ENCODE data around the gene SREBF1. TPM values are rescaled to one million over a fixed set of nuclear protein-coding genes. Genes with fewer than 3 reads are reported as not detected.

Gene SREBF1
- total RNA-seq, 4 donors from 2014 or later: 16.1 to 90.7 (median 56.1) TPM

DNA sequence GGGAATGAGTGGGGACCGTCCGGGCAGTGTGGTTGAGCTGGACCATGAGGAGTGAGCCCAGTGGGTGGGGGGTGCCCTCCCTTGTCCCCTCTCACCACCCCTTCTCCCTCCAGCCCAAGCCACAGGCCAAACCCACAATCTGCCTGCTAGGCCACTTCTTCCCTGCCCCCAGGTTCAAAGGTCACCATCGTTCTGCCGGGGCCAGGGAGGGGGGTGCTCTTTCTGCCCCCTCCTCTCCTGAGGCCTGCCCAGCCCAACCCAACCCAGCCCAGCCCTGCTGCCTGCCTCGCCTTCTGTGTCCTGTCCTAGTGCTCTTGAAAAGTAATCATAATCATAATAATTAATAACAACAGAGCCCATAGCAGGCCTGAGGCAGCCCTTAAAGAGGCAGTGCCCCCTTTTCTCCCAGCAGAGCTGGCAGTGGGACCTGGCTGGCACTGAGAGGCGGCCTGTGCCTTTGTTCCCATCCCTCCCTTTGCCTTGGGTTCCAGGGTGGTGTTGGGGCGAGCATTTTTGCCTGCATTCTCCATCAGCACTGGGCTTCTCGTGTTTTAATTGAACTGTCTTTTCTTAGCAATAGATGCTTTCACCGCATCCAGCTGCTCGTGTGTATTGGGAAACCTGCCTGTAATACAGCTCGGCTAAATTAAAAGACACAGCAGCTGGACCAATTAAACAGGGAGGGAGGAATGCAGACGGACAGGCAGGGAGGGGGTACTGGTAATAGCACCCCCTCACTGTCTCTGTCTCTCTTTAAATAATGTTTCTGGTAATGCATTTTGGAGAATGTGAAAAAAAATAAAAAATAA lies 46.8 kb downstream of the SREBF1 start:
- no peaks in the 10 kb centered on the region for H3K9me3 ChIP-seq
- H3K27me3 ChIP-seq: no peaks in the 10 kb centered on the region
- ATAC-seq: no peak
- TF ChIP-seq EP300 (IDR thresholded peaks at IDR 0.05) (no peak), POLR2AphosphoS5 (IDR thresholded peaks at IDR 0.05) (no peak), POLR2A (IDR thresholded peaks at IDR 0.05) (no peak)
- TF ChIP-seq, protein P1, sequence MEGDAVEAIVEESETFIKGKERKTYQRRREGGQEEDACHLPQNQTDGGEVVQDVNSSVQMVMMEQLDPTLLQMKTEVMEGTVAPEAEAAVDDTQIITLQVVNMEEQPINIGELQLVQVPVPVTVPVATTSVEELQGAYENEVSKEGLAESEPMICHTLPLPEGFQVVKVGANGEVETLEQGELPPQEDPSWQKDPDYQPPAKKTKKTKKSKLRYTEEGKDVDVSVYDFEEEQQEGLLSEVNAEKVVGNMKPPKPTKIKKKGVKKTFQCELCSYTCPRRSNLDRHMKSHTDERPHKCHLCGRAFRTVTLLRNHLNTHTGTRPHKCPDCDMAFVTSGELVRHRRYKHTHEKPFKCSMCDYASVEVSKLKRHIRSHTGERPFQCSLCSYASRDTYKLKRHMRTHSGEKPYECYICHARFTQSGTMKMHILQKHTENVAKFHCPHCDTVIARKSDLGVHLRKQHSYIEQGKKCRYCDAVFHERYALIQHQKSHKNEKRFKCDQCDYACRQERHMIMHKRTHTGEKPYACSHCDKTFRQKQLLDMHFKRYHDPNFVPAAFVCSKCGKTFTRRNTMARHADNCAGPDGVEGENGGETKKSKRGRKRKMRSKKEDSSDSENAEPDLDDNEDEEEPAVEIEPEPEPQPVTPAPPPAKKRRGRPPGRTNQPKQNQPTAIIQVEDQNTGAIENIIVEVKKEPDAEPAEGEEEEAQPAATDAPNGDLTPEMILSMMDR (IDR thresholded peaks at IDR 0.05): no peak
- peaks cover 0 to 20% of the 10 kb centered on the region in 2 donors for H3K36me3 ChIP-seq
- H3K4me3 ChIP-seq: no peak overlapping the region
- peaks cover 0 to 76% (median 26%) of the 10 kb centered on the region in 3 donors for H3K4me1 ChIP-seq
- whole genome bisulfite sequencing, 2 donors (ENCODE audit: low coverage in 1 of 2): 68 to 69% methylated on average over 3 to 5 of the region's 12 CpGs
- H3K27ac ChIP-seq: peak overlapping the region in 3 of 4 donors; percentile 5 to 29 (median 6)

DNA sequence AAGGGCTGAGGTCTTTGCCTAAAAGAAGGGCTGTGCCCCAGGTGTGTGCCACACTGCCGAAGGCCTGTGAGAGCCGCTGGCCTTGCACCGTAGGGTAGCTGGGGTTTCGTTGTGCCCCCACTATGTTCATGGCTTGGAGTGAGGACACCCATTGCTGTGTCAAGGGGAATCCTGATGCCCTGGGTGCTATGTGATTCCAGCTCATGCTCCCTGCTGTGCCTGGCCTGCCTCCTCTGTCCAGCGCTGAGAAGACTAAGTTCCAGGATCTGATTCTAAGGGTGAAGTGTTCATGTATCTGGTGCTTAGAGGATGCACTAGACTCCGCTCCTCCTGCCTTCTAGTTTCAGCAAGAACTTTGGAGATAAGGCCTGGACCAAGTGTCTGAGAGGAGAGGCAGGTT lies 47.4 kb downstream of the SREBF1 start:
- H3K4me3 ChIP-seq: no peak overlapping the region
- H3K27ac ChIP-seq: peak overlapping the region in 1 of 4 donors; percentile 29
- TF ChIP-seq POLR2AphosphoS5 (IDR thresholded peaks at IDR 0.05): no peak
- no peak for TF ChIP-seq POLR2A (IDR thresholded peaks at IDR 0.05)
- no peak for TF ChIP-seq EP300 (IDR thresholded peaks at IDR 0.05)
- TF ChIP-seq, protein P1 (IDR thresholded peaks at IDR 0.05): no peak
- no peaks in the 10 kb centered on the region for H3K9me3 ChIP-seq
- WGBS, 2 donors (ENCODE audit: low coverage in 1 of 2): 96 to 100% methylated on average over 1 to 3 of the region's 6 CpGs
- peaks cover 0 to 14% of the 10 kb centered on the region in 2 donors for H3K36me3 ChIP-seq
- no peaks in the 10 kb centered on the region for H3K27me3 ChIP-seq
- H3K4me1 ChIP-seq: peaks cover 0 to 76% (median 33%) of the 10 kb centered on the region in 3 donors
- ATAC-seq: no peak

DNA sequence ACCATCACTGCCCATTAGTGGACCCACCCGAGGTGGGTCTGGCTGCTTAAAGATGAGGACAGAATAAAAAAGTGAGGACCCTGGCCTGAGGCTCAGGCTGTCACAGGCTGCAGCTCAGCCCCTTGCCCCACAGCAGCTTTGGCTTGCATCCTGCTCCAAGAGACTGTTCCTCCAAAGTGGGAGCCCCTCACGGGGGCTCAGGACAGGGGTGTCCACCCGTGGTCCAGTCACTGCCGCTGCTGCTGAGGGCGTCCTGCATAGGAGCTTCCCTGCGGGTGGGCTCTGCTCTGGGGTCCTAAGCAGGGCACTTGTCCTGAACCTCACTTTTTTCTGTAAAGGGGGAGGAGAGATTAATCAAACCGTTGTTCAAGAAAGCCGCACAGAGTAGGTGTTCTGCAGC lies 47.8 kb downstream of the SREBF1 start:
- peaks cover 0 to 76% (median 37%) of the 10 kb centered on the region in 3 donors for H3K4me1 ChIP-seq
- no peaks in the 10 kb centered on the region for H3K27me3 ChIP-seq
- H3K4me3 ChIP-seq: no peak overlapping the region
- no peak for ATAC-seq
- no peak overlapping the region for H3K27ac ChIP-seq
- TF ChIP-seq POLR2AphosphoS5 (IDR thresholded peaks at IDR 0.05): no peak
- TF ChIP-seq, protein P1 (IDR thresholded peaks at IDR 0.05): no peak
- TF ChIP-seq EP300 (IDR thresholded peaks at IDR 0.05): no peak
- TF ChIP-seq POLR2A (IDR thresholded peaks at IDR 0.05): no peak
- no peaks in the 10 kb centered on the region for H3K9me3 ChIP-seq
- peaks cover 0 to 10% of the 10 kb centered on the region in 2 donors for H3K36me3 ChIP-seq
- 92% methylated on average over 2 of the region's 8 CpGs; no CpG with 5 or more reads in 1 of the 2 donors for WGBS, 2 donors (ENCODE audit: low coverage in 1 of 2)

DNA sequence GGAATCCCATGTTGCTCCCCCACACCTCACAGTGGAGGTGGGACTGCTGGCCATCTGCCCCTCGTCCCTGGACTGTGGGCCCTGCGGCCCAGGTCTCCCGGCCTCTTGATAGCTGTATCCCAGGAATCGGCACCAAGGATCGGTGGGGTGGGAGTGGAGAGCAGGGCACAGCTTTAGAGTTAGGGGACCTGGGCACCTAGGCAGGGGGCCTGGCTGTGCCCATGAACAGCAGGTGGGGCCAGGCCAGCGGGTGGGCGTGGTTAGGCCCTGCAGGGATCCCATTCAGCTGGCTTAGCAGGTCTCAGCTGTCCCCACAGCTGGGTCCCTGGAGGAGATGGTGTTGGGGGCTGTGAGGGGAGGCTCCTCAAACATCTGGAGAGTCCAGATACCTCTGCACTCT lies 49.2 kb downstream of the SREBF1 start:
- WGBS, 2 donors (ENCODE audit: low coverage in 1 of 2): 100% methylated on average over 1 of the region's 7 CpGs; no CpG with 5 or more reads in 1 of the 2 donors
- no peak overlapping the region for H3K4me3 ChIP-seq
- H3K4me1 ChIP-seq: peaks cover 0 to 76% (median 44%) of the 10 kb centered on the region in 3 donors
- TF ChIP-seq EP300 (IDR thresholded peaks at IDR 0.05) (no peak), POLR2AphosphoS5 (IDR thresholded peaks at IDR 0.05) (no peak), POLR2A (IDR thresholded peaks at IDR 0.05) (no peak)
- TF ChIP-seq, protein P1 (IDR thresholded peaks at IDR 0.05): no peak
- no peaks in the 10 kb centered on the region for H3K27me3 ChIP-seq
- no peak for ATAC-seq
- H3K27ac ChIP-seq: no peak overlapping the region
- no peaks in the 10 kb centered on the region for H3K9me3 ChIP-seq
- H3K36me3 ChIP-seq: no peaks in the 10 kb centered on the region

DNA sequence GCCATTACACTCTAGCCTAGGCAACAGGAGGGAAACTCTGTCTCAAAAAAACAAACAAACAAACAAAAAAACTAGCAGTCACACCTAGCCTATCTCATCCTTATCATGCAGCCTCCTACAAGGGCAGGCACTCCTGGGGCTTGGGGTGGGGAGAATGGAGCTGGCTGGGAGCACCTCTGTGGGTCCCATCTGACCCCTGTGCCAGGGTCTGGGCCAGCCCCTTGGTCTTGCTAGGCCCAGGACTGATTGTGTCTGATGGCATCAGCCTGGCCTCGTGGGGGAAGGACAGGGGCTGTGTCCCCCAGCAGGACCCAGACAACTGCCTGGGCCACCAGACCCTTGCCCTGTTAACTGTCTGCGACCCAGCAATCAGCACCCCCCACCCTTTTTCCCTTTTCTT lies 49.8 kb downstream of the SREBF1 start:
- Histone ChIP-seq H3K4me1 (peaks cover 0 to 76% (median 41%) of the 10 kb centered on the region in 3 donors), H3K27ac (no peak overlapping the region), H3K36me3 (no peaks in the 10 kb centered on the region), H3K4me3 (no peak overlapping the region), H3K27me3 (no peaks in the 10 kb centered on the region), H3K9me3 (no peaks in the 10 kb centered on the region)
- WGBS, 2 donors (ENCODE audit: low coverage in 1 of 2): 100% methylated on average over 1 of the region's 2 CpGs
- TF ChIP-seq, protein P1 (IDR thresholded peaks at IDR 0.05): no peak
- ATAC-seq: no peak
